ENCODE measurements around the gene DNM3. TPM values are rescaled to one million over a fixed set of nuclear protein-coding genes. Genes with fewer than 3 reads are reported as not detected.

Gene DNM3
- total RNA-seq, 2 experiments from 2014 or later: 1.6 to 1.8 TPM

GRCh38 chr1:172410027-172410426, 568.7 kb downstream of the DNM3 start:
- no peaks in the 10 kb centered on the region for H3K36me3 ChIP-seq (ENCODE audit: insufficient read depth, low read length)
- no peak overlapping the region for H3K4me3 ChIP-seq (ENCODE audit: low read length)
- H3K9me3 Mint-ChIP-seq: no peaks in the 10 kb centered on the region
- no peaks in the 10 kb centered on the region for H3K4me1 ChIP-seq (ENCODE audit: insufficient read depth, low read length)
- intact Hi-C loops (cut with DNase I, micrococcal nuclease): no loop called here
- no peak overlapping the region for H3K4me3 Mint-ChIP-seq
- DNase-seq (no peak), ATAC-seq (ENCODE audit: poor library complexity) (no peak)
- H3K9me3 ChIP-seq (ENCODE audit: control insufficient read depth in 1 of 2, insufficient read depth in 1 of 2, low read length in 2 of 2): no peaks in the 10 kb centered on the region
- TF ChIP-seq, protein P1, sequence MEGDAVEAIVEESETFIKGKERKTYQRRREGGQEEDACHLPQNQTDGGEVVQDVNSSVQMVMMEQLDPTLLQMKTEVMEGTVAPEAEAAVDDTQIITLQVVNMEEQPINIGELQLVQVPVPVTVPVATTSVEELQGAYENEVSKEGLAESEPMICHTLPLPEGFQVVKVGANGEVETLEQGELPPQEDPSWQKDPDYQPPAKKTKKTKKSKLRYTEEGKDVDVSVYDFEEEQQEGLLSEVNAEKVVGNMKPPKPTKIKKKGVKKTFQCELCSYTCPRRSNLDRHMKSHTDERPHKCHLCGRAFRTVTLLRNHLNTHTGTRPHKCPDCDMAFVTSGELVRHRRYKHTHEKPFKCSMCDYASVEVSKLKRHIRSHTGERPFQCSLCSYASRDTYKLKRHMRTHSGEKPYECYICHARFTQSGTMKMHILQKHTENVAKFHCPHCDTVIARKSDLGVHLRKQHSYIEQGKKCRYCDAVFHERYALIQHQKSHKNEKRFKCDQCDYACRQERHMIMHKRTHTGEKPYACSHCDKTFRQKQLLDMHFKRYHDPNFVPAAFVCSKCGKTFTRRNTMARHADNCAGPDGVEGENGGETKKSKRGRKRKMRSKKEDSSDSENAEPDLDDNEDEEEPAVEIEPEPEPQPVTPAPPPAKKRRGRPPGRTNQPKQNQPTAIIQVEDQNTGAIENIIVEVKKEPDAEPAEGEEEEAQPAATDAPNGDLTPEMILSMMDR (IDR thresholded peaks at IDR 0.05): no peak
- CTCF ChIA-PET: no interaction called here
- H3K36me3 Mint-ChIP-seq (ENCODE audit: low read depth): no peaks in the 10 kb centered on the region
- H3K27ac Mint-ChIP-seq: no peak overlapping the region
- POLR2A ChIA-PET: no interaction called here
- no peaks in the 10 kb centered on the region for H3K27me3 ChIP-seq (ENCODE audit: control insufficient read depth in 1 of 2, insufficient read depth in 2 of 2, low read length in 2 of 2)
- no peaks in the 10 kb centered on the region for H3K27me3 Mint-ChIP-seq
- H3K4me1 Mint-ChIP-seq (ENCODE audit: low read depth): no peaks in the 10 kb centered on the region
- no peak overlapping the region for H3K27ac ChIP-seq (ENCODE audit: low read depth in 1 of 2, low read length in 2 of 2)

DNA sequence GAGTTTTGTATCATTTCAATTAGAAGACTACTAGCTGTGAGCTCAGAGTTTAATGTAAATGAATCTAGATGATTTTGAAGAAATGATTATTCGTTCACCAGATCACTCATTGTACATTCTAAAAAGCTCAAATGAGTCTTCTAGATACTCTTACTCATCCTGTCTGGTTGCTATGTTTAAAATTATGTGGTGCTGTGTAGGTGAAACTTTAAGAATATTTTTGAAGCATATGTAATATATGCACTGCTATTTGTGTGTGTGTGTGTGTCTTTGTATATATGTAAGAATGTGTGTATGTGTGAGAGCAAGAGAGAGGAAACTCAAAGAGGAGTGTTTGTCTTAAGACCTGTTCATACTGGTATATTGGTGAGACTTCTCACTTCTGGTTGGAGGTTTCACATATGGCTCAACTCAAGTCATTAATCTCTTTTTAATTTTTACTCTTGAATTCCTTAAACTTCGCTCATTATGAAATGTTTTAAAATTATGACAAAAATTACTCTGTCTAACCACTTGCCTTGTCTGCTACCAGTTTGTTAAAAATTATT, 570.6 kb downstream of the DNM3 start:
- H3K36me3 ChIP-seq (ENCODE audit: insufficient read depth, low read length): no peaks in the 10 kb centered on the region
- TF ChIP-seq, protein P1 (IDR thresholded peaks at IDR 0.05): no peak
- Mint-ChIP-seq H3K27ac (no peak overlapping the region), H3K27me3 (no peaks in the 10 kb centered on the region), H3K9me3 (no peaks in the 10 kb centered on the region), H3K4me1 (ENCODE audit: low read depth) (peaks cover 5% of the 10 kb centered on the region), H3K36me3 (ENCODE audit: low read depth) (no peaks in the 10 kb centered on the region), H3K4me3 (no peak overlapping the region)
- H3K27me3 ChIP-seq (ENCODE audit: control insufficient read depth in 1 of 2, insufficient read depth in 2 of 2, low read length in 2 of 2): no peaks in the 10 kb centered on the region
- H3K4me1 ChIP-seq (ENCODE audit: insufficient read depth, low read length): no peaks in the 10 kb centered on the region
- H3K9me3 ChIP-seq (ENCODE audit: control insufficient read depth in 1 of 2, insufficient read depth in 1 of 2, low read length in 2 of 2): no peaks in the 10 kb centered on the region
- CTCF ChIA-PET: interaction anchor here (1.4 kb wide), 1 partner anchor 10 kb away, joined by 3 read pairs; no protein-coding TSS in a partner anchor
- H3K4me3 ChIP-seq (ENCODE audit: low read length): no peak overlapping the region
- no peak for ATAC-seq (ENCODE audit: poor library complexity)
- intact Hi-C loops (cut with DNase I, micrococcal nuclease): no loop called here
- no peak for DNase-seq
- POLR2A ChIA-PET: no interaction called here
- no peak overlapping the region for H3K27ac ChIP-seq (ENCODE audit: low read depth in 1 of 2, low read length in 2 of 2)

DNA sequence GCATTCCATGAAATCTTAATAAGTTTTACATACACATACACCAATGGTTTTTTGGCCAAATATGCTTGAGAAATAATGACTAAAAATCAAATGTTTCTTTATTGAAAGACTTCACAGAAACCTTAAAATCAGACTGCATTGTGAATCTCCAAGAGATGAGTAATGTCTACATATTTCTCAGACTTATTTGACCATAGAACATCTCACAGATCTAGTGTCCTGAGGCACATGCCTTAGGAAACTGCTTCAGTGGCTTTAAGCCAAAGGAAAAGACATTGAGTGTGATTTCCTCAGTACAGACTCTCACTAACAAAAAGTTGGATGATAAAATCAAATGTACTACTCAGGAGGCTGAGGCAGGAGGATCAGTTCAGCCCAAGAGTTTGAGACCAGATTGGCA, 573.0 kb downstream of the DNM3 start:
- Mint-ChIP-seq H3K27ac (no peak overlapping the region), H3K27me3 (no peaks in the 10 kb centered on the region), H3K4me3 (no peak overlapping the region), H3K36me3 (ENCODE audit: low read depth) (no peaks in the 10 kb centered on the region), H3K9me3 (no peaks in the 10 kb centered on the region), H3K4me1 (ENCODE audit: low read depth) (peaks cover 5% of the 10 kb centered on the region)
- Histone ChIP-seq H3K36me3 (ENCODE audit: insufficient read depth, low read length) (no peaks in the 10 kb centered on the region), H3K27ac (ENCODE audit: low read depth in 1 of 2, low read length in 2 of 2) (no peak overlapping the region), H3K27me3 (ENCODE audit: control insufficient read depth in 1 of 2, insufficient read depth in 2 of 2, low read length in 2 of 2) (no peaks in the 10 kb centered on the region), H3K4me3 (ENCODE audit: low read length) (no peak overlapping the region), H3K4me1 (ENCODE audit: insufficient read depth, low read length) (no peaks in the 10 kb centered on the region), H3K9me3 (ENCODE audit: control insufficient read depth in 1 of 2, insufficient read depth in 1 of 2, low read length in 2 of 2) (no peaks in the 10 kb centered on the region)
- DNase-seq (no peak), ATAC-seq (ENCODE audit: poor library complexity) (no peak)
- POLR2A ChIA-PET: interaction anchor here (0.6 kb wide), 1 partner anchor 404 kb away, joined by 3 read pairs; no protein-coding TSS in a partner anchor
- intact Hi-C loops (cut with DNase I, micrococcal nuclease): no loop called here
- CTCF ChIA-PET: interaction anchor here (0.6 kb wide), 1 partner anchor 507 kb away, joined by 3 read pairs; no protein-coding TSS in a partner anchor
- TF ChIP-seq, protein P1 (IDR thresholded peaks at IDR 0.05): no peak

All from CD4-positive, alpha-beta T cell (primary cell).